Naive thymus-derived CD4-positive, alpha-beta T cell (primary cell): Measurements from ENCODE around the gene STK24. TPM values are rescaled to one million over a fixed set of nuclear protein-coding genes. Genes with fewer than 3 reads are reported as not detected.
A peak's percentile ranks its signal among the peaks of the same experiment; 100 is the strongest.

Experiments
- ATAC-seq: fragments of 150-1000 bp; cut with Tn5 transposase; 2 replicates; pipeline ENCODE4 v1.10.0; 2021; ENCODE audit warnings: mild to moderate bottlenecking, moderate library complexity
- CTCF ChIA-PET: fragments of 350-600 bp; sonication (Branson Sonifier 250); formaldehyde crosslinking; loops from one replicate; lab custom pipeline; 2021; ENCODE audit warnings: antibody characterized with exemption; lab: Charles Lee
- POLR2A ChIA-PET: fragments of 350-600 bp; sonication (Branson Sonifier 250); formaldehyde crosslinking; loops from one replicate; lab custom pipeline; 2021; ENCODE audit warnings: antibody characterized with exemption, inconsistent platforms; lab: Charles Lee
- DNase-seq, 9 donors: peaks; one replicate each; pipeline versions ENCODE4 v3.0.0 to v3.0.0-alpha.2; 2020 to 2022; ENCODE audit warnings: mixed read lengths in 1 of 9
- H3K27ac ChIP-seq: one replicate; pipeline ENCODE4 v1.7.0; 2013; ENCODE audit warnings: mild to moderate bottlenecking, low read depth, low read length, moderate library complexity
- H3K27me3 ChIP-seq, 2 donors: one replicate each; pipeline ENCODE4 v1.7.0; 2013; ENCODE audit warnings: low read length in 2 of 2, mild to moderate bottlenecking in 2 of 2, moderate library complexity in 2 of 2; ENCODE audit not compliant: control insufficient read depth in 2 of 2, insufficient read depth in 2 of 2
- H3K36me3 ChIP-seq, 3 experiments: 1 replicate in 2 of 3; 2 replicates in 1 of 3; pipeline ENCODE4 v1.7.0; 2013; ENCODE audit warnings: low read length in 3 of 3, mild to moderate bottlenecking in 3 of 3, moderate library complexity in 1 of 3; ENCODE audit not compliant: insufficient read depth in 3 of 3, control insufficient read depth in 2 of 3
- H3K4me1 ChIP-seq, 2 donors: one replicate each; pipeline ENCODE4 v1.7.0; 2013; ENCODE audit warnings: low read length in 2 of 2, mild to moderate bottlenecking in 2 of 2, moderate library complexity in 1 of 2; ENCODE audit not compliant: control insufficient read depth in 2 of 2, insufficient read depth in 2 of 2
- H3K4me3 ChIP-seq: 2 replicates; pipeline ENCODE4 v1.7.0; 2013; ENCODE audit warnings: mild to moderate bottlenecking, low read length
- H3K9me3 ChIP-seq, 3 experiments: 1 replicate in 2 of 3; 2 replicates in 1 of 3; pipeline ENCODE4 v1.7.0; 2013; ENCODE audit warnings: low read length in 3 of 3; ENCODE audit not compliant: control insufficient read depth in 2 of 3
- H3K27ac Mint-ChIP-seq, 9 donors: one replicate each; pipeline ENCODE4 v1.8.0; 2020 to 2022; ENCODE audit warnings: mixed read lengths in 9 of 9, mild to moderate bottlenecking in 8 of 9, moderate library complexity in 5 of 9, inconsistent platforms in 2 of 9
- H3K27me3 Mint-ChIP-seq, 5 donors: one replicate each; pipeline ENCODE4 v1.8.0; 2021 to 2022; ENCODE audit warnings: mixed read lengths in 5 of 5, mild to moderate bottlenecking in 1 of 5
- H3K36me3 Mint-ChIP-seq, 5 donors: one replicate each; pipeline ENCODE4 v1.8.0; 2020 to 2022; ENCODE audit warnings: mixed read lengths in 5 of 5, mild to moderate bottlenecking in 3 of 5, inconsistent platforms in 1 of 5
- H3K4me1 Mint-ChIP-seq, 7 donors: one replicate each; pipeline ENCODE4 v1.8.0; 2020 to 2022; ENCODE audit warnings: mixed read lengths in 7 of 7, mild to moderate bottlenecking in 3 of 7, inconsistent platforms in 1 of 7
- H3K4me3 Mint-ChIP-seq, 10 donors: one replicate each; pipeline ENCODE4 v1.8.0; 2020 to 2022; ENCODE audit warnings: mild to moderate bottlenecking in 10 of 10, mixed read lengths in 10 of 10, moderate library complexity in 6 of 10, inconsistent platforms in 2 of 10
- H3K9me3 Mint-ChIP-seq, 11 donors: one replicate each; pipeline ENCODE4 v1.8.0; 2020 to 2022; ENCODE audit warnings: mixed read lengths in 11 of 11, mild to moderate bottlenecking in 4 of 11, inconsistent platforms in 1 of 11, moderate library complexity in 1 of 11
- intact Hi-C, 2 donors: fragments of 100-400 bp; cut with micrococcal nuclease; formaldehyde crosslinking; loops; one replicate each; pipeline ENCODE4 v1.15.1; 2023
- polyA plus RNA-seq, 2 donors: library from polyadenylated mRNA; unstranded; fragments of 300-500 nt; fragmentation: Illumina TruSeq; gene quantifications; one replicate each; pipeline ENCODE4 v1.2.3, GENCODE V29; 2021
- total RNA-seq, 6 experiments: library from RNA in 5 of 6; stranded (reverse) in 5 of 6; gene quantifications; 1 replicate in 5 of 6; 2 replicates in 1 of 6; pipeline ENCODE4 v1.2.3 and lab custom pipeline; 2021 to 2026

Gene STK24
- total and polyA plus RNA-seq, 7 experiments from 2014 or later: 29.8 to 148 (median 94.4) TPM

GRCh38 chr13:98471934-98472333 is 105.0 kb downstream of the STK24 start:
- no peaks in the 10 kb centered on the region for H3K9me3 ChIP-seq
- ATAC-seq (no peak), DNase-seq (no peak)
- peaks cover 0 to 60% (median 6%) of the 10 kb centered on the region in 3 experiments for H3K36me3 ChIP-seq
- peaks cover 25 to 59% (median 41%) of the 10 kb centered on the region in 7 donors for H3K4me1 Mint-ChIP-seq
- no peaks in the 10 kb centered on the region for H3K27me3 ChIP-seq
- H3K4me3 Mint-ChIP-seq: no peak overlapping the region
- H3K9me3 Mint-ChIP-seq: no peaks in the 10 kb centered on the region
- intact Hi-C loops: loop anchor here in 1 of 2 donors (10.0 kb wide), 1 partner anchor 497 kb away; no protein-coding TSS in a partner anchor
- peaks cover 8 to 53% (median 33%) of the 10 kb centered on the region in 5 donors for H3K36me3 Mint-ChIP-seq
- CTCF ChIA-PET: interaction anchor here (1.2 kb wide), 1 partner anchor 181 kb away, joined by 3 read pairs; no protein-coding TSS in a partner anchor
- no peaks in the 10 kb centered on the region for H3K27me3 Mint-ChIP-seq
- peaks cover 10 to 16% of the 10 kb centered on the region in 2 donors for H3K4me1 ChIP-seq
- POLR2A ChIA-PET: interaction anchor here (0.6 to 0.7 kb wide), 2 partner anchors 103 to 144 kb away, joined by 3 to 7 read pairs; no protein-coding TSS in a partner anchor
- H3K27ac Mint-ChIP-seq: peak overlapping the region in 6 of 9 donors; percentile 34 to 88 (median 57)
- H3K27ac ChIP-seq: no peak overlapping the region
- no peak overlapping the region for H3K4me3 ChIP-seq

DNA sequence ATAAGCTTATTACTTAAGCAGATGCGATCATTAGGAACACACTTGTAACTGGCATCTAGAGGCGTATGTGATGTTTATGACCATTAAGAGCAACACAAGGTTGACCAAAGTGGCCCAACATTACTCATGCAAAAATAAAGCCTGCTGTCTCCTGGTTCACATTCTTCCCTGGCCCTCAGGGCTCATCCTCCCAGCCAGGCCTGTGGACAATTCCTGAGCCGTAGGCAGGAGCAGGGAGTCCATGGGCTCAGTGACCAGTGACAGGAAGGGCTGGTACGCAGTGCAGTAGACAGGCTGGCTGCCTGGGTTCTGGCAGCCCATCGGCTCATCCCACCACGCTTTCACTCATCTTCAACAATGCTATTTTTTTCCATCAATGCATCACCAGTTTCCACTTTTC is 106.0 kb downstream of the STK24 start:
- CTCF ChIA-PET: interaction anchor here (0.9 to 1.2 kb wide), 2 partner anchors 24 to 182 kb away, joined by 3 to 4 read pairs; no protein-coding TSS in a partner anchor
- Histone ChIP-seq H3K27ac (no peak overlapping the region), H3K9me3 (no peaks in the 10 kb centered on the region), H3K36me3 (peaks cover 0 to 68% (median 9%) of the 10 kb centered on the region in 3 experiments), H3K4me1 (peaks cover 0 to 6% of the 10 kb centered on the region in 2 donors), H3K4me3 (no peak overlapping the region), H3K27me3 (no peaks in the 10 kb centered on the region)
- H3K27me3 Mint-ChIP-seq: no peaks in the 10 kb centered on the region
- H3K4me3 Mint-ChIP-seq: no peak overlapping the region
- H3K4me1 Mint-ChIP-seq: peaks cover 15 to 52% (median 31%) of the 10 kb centered on the region in 7 donors
- DNase-seq (no peak), ATAC-seq (no peak)
- H3K27ac Mint-ChIP-seq: peak overlapping the region in 3 of 9 donors; percentile 34 to 88 (median 51)
- H3K9me3 Mint-ChIP-seq: no peaks in the 10 kb centered on the region
- H3K36me3 Mint-ChIP-seq: peaks cover 8 to 53% (median 33%) of the 10 kb centered on the region in 5 donors
- POLR2A ChIA-PET: no interaction called here
- intact Hi-C loops: loop anchor here in 1 of 2 donors (10.0 kb wide), 1 partner anchor 496 kb away; no protein-coding TSS in a partner anchor

GRCh38 chr13:98468929-98469328 is 108.0 kb downstream of the STK24 start:
- ChIA-PET CTCF (interaction anchor here (0.6 to 2.4 kb wide), 2 partner anchors 184 to 1076 kb away, joined by 4 to 15 read pairs; no protein-coding TSS in a partner anchor), POLR2A (no interaction called here)
- Mint-ChIP-seq H3K27me3 (no peaks in the 10 kb centered on the region), H3K4me1 (peaks cover 15 to 50% (median 27%) of the 10 kb centered on the region in 7 donors), H3K9me3 (no peaks in the 10 kb centered on the region), H3K4me3 (no peak overlapping the region), H3K36me3 (peaks cover 7 to 45% (median 23%) of the 10 kb centered on the region in 5 donors), H3K27ac (peak overlapping the region in 1 of 9 donors; percentile 8)
- Histone ChIP-seq H3K27ac (no peak overlapping the region), H3K36me3 (peaks cover 0 to 75% (median 3%) of the 10 kb centered on the region in 3 experiments), H3K9me3 (no peaks in the 10 kb centered on the region), H3K4me3 (no peak overlapping the region), H3K27me3 (no peaks in the 10 kb centered on the region), H3K4me1 (no peaks in the 10 kb centered on the region)
- DNase-seq: no peak
- intact Hi-C loops: loop anchor here in 1 of 2 donors (1.0 kb wide), 1 partner anchor 184 kb away; no protein-coding TSS in a partner anchor
- no peak for ATAC-seq

GRCh38 chr13:98468361-98468760 is 108.5 kb downstream of the STK24 start:
- DNase-seq: no peak
- Mint-ChIP-seq H3K36me3 (peaks cover 9 to 44% (median 22%) of the 10 kb centered on the region in 5 donors), H3K27me3 (no peaks in the 10 kb centered on the region), H3K4me1 (peaks cover 15 to 47% (median 27%) of the 10 kb centered on the region in 7 donors), H3K4me3 (no peak overlapping the region), H3K9me3 (no peaks in the 10 kb centered on the region), H3K27ac (peak overlapping the region in 4 of 9 donors; percentile 15 to 51 (median 29))
- H3K4me3 ChIP-seq: no peak overlapping the region
- no peak overlapping the region for H3K27ac ChIP-seq
- intact Hi-C loops: loop anchor here in 1 of 2 donors (1.0 kb wide), 1 partner anchor 185 kb away; no protein-coding TSS in a partner anchor
- ATAC-seq: no peak
- no peaks in the 10 kb centered on the region for H3K4me1 ChIP-seq
- H3K36me3 ChIP-seq: peaks cover 3 to 75% (median 3%) of the 10 kb centered on the region in 3 experiments
- H3K27me3 ChIP-seq: no peaks in the 10 kb centered on the region
- ChIA-PET CTCF (interaction anchor here (2.4 kb wide), 1 partner anchor 185 kb away, joined by 15 read pairs; no protein-coding TSS in a partner anchor), POLR2A (no interaction called here)
- no peaks in the 10 kb centered on the region for H3K9me3 ChIP-seq

GRCh38 chr13:98467263-98467985 is 109.5 kb downstream of the STK24 start:
- no peaks in the 10 kb centered on the region for H3K27me3 ChIP-seq
- Mint-ChIP-seq H3K4me3 (no peak overlapping the region), H3K36me3 (peaks cover 12 to 44% (median 20%) of the 10 kb centered on the region in 5 donors), H3K27me3 (no peaks in the 10 kb centered on the region), H3K4me1 (peaks cover 15 to 40% (median 26%) of the 10 kb centered on the region in 7 donors), H3K9me3 (no peaks in the 10 kb centered on the region), H3K27ac (peak overlapping the region in 8 of 9 donors; percentile 1 to 59 (median 26))
- H3K4me3 ChIP-seq: no peak overlapping the region
- no peak for DNase-seq
- CTCF ChIA-PET: interaction anchor here (0.5 to 2.4 kb wide), 3 partner anchors 10 to 186 kb away, joined by 3 to 15 read pairs (median 7); no protein-coding TSS in a partner anchor
- H3K4me1 ChIP-seq: no peaks in the 10 kb centered on the region
- H3K36me3 ChIP-seq: peaks cover 4 to 79% (median 9%) of the 10 kb centered on the region in 3 experiments
- H3K27ac ChIP-seq: no peak overlapping the region
- ATAC-seq: peak; percentile 18
- H3K9me3 ChIP-seq: no peaks in the 10 kb centered on the region
- POLR2A ChIA-PET: no interaction called here
- intact Hi-C loops: no loop called here

GRCh38 chr13:98466634-98467236 is 110.2 kb downstream of the STK24 start:
- peak; percentile 56 for ATAC-seq
- Mint-ChIP-seq H3K27ac (peak overlapping the region in 7 of 9 donors; percentile 6 to 48 (median 28)), H3K4me3 (no peak overlapping the region), H3K36me3 (peaks cover 5 to 42% (median 14%) of the 10 kb centered on the region in 5 donors), H3K9me3 (no peaks in the 10 kb centered on the region), H3K4me1 (peaks cover 10 to 33% (median 22%) of the 10 kb centered on the region in 7 donors), H3K27me3 (no peaks in the 10 kb centered on the region)
- intact Hi-C loops: loop anchor here in 1 of 2 donors (1.0 kb wide), 1 partner anchor 10 kb away; no protein-coding TSS in a partner anchor
- ChIA-PET POLR2A (no interaction called here), CTCF (interaction anchor here (0.5 to 2.4 kb wide), 4 partner anchors 10 to 186 kb away, joined by 3 to 15 read pairs (median 6); no protein-coding TSS in a partner anchor)
- H3K27ac ChIP-seq: no peak overlapping the region
- no peaks in the 10 kb centered on the region for H3K9me3 ChIP-seq
- peaks cover 8 to 79% (median 9%) of the 10 kb centered on the region in 3 experiments for H3K36me3 ChIP-seq
- no peaks in the 10 kb centered on the region for H3K4me1 ChIP-seq
- no peaks in the 10 kb centered on the region for H3K27me3 ChIP-seq
- peak in 1 of 9 donors; percentile 43 for DNase-seq
- no peak overlapping the region for H3K4me3 ChIP-seq
